ENCODE results near the gene ABRAXAS1. TPM values are rescaled to one million over a fixed set of nuclear protein-coding genes. Genes with fewer than 3 reads are reported as not detected.

The ABRAXAS1 gene
- 35.8 and 64.2 TPM in 2 replicates for total RNA-seq (ENCODE audit: low replicate concordance)

DNA sequence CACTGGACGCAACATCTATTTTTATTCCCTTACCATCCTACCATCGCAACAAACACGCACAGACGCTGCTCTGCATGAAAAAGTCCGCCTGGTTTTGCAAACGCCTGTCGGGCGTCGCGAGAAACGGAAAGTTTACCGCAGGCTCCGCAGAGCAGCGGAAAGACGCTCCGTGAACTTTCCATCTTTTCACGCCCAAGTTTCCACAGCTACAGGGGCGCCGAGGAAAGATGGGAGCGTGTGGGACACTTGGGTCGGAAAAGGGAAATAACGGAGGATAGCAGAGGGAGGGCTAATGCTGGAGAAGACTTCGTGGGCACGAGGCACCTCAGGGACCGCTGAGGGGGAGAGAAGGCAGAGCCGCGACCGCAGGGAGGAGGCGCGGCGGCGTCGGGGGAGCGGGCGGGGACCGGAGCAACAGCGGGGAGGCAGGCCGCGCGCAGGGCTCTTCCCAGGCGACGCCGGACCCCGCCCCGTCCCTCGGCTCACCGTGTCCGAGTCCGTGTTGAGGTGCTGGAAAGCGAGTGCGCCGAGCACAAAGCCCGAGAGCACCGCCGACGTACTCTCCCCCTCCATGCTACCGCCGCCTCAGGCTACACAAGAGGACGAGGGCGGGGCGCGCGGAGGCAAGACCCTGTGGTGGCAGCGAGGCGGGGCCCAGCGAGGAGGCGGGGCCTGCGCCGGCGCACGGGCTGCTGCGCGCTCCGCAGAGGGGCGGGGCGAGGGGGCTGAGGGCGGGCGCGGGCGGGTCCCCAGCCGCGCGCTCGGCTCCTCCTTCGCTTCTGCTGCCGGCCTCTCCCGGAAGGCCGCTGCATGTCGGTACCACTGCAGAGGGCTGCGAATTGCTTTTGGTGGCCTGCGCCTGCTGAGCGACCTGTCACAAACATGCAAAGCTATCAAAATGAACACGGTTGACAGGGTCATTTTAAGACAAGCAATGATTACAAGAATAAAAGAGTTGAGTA lies at the start of gene ABRAXAS1:
ABRAXAS1 (minus strand) TSS at position 601 of the 962 bp plus-strand sequence; CDS start at position 573, 28 bp downstream.
- H3K4me1 Mint-ChIP-seq = peaks cover 22% of the 10 kb centered on the region
- Histone ChIP-seq H3K4me1 (peaks cover 20% of the 10 kb centered on the region), H3K4me2 (peak within 1 kb of the TSS; percentile 81), H3K4me3 (peak within 1 kb of the TSS; percentile 67), H3K27ac (peak within 1 kb of the TSS; percentile 86), H2AFZ (replicated peaks) (peak within 1 kb of the TSS; percentile 97), H4K20me1 (ENCODE audit: low read depth) (no peaks in the 10 kb centered on the region), H3K9ac (peak within 1 kb of the TSS; percentile 53), H3K36me3 (peaks cover 3% of the 10 kb centered on the region), H3K79me2 (ENCODE audit: low read depth) (peaks cover 12% of the 10 kb centered on the region), H3K9me3 (ENCODE audit: low read depth) (no peaks in the 10 kb centered on the region), H3K27me3 (peaks cover 8% of the 10 kb centered on the region), H3F3A (ENCODE audit: low read depth) (peaks cover 10% of the 10 kb centered on the region)
- H3K27me3 Mint-ChIP-seq (ENCODE audit: insufficient read depth, low read depth) = peaks cover 4% of the 10 kb centered on the region
- TF ChIP-seq CTCF (IDR thresholded peaks at IDR 0.05) = no peak
- peak; percentile 61 for TF ChIP-seq EZH2 (IDR thresholded peaks at IDR 0.05)
- TF ChIP-seq EZH2phosphoT487 (IDR thresholded peaks at IDR 0.05) = no peak
- DNase-seq (ENCODE audit: low spot score) = peak; percentile 99
- no peaks in the 10 kb centered on the region for H3K9me3 Mint-ChIP-seq
- H3K27ac Mint-ChIP-seq = peak within 1 kb of the TSS; percentile 70
- no peaks in the 10 kb centered on the region for H3K36me3 Mint-ChIP-seq
- peak within 1 kb of the TSS; percentile 96 for H3K4me3 Mint-ChIP-seq

DNA sequence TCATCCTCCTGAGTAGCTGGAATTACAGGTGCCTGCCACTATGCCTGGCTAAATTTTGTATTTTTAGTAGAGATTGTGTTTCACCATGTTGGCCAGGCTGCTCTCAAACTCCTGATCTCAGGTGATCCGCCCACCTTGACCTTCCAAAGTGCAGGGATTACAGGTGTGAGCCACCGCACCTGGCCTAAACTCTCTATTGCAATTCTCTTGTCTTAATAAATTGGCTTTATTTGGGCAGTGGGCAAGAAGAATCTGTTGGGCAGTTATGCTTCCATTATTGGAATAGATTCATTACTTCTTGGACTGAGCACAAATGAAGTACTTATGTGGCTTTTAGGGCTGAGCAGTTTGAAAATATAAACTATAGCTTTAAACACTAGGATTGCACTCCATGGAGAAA lies 42.8 kb upstream of the ABRAXAS1 start:
- Histone ChIP-seq H3K9me3 (ENCODE audit: low read depth) (no peaks in the 10 kb centered on the region), H2AFZ (replicated peaks) (no peak overlapping the region), H3K4me2 (no peak overlapping the region), H3F3A (ENCODE audit: low read depth) (no peaks in the 10 kb centered on the region), H3K9ac (no peak overlapping the region), H3K36me3 (no peaks in the 10 kb centered on the region), H3K79me2 (ENCODE audit: low read depth) (no peaks in the 10 kb centered on the region), H4K20me1 (ENCODE audit: low read depth) (no peaks in the 10 kb centered on the region), H3K4me3 (no peak overlapping the region), H3K4me1 (no peaks in the 10 kb centered on the region), H3K27ac (no peak overlapping the region), H3K27me3 (peaks cover 7% of the 10 kb centered on the region)
- H3K27me3 Mint-ChIP-seq (ENCODE audit: insufficient read depth, low read depth) = peaks cover 8% of the 10 kb centered on the region
- DNase-seq (ENCODE audit: low spot score) = no peak
- no peaks in the 10 kb centered on the region for H3K4me1 Mint-ChIP-seq
- H3K27ac Mint-ChIP-seq = no peak overlapping the region
- H3K4me3 Mint-ChIP-seq = no peak overlapping the region
- no peaks in the 10 kb centered on the region for H3K36me3 Mint-ChIP-seq
- peaks cover 9% of the 10 kb centered on the region for H3K9me3 Mint-ChIP-seq
- no peak for TF ChIP-seq EZH2phosphoT487 (IDR thresholded peaks at IDR 0.05)
- TF ChIP-seq EZH2 (IDR thresholded peaks at IDR 0.05) = no peak
- TF ChIP-seq CTCF (IDR thresholded peaks at IDR 0.05) = no peak

DNA sequence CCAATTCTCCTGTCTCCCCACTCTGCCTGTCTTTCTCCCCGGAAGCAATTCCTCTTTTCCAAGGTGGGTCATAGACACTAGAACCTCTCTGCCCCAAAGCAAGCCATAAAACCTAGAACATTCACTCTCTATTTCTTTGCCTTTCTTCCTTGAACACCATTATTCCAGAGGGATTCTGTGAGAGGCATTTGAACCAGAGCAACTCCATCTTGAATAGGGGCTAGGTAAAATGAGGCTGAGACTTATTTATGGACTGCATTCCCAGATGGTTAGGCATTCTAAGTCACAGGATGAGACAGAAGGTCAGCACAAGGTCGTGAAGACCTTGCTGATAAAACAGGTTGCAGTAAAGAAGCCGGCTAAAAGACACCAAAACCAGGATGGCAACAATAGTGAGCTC lies 37.3 kb upstream of the ABRAXAS1 start:
- no peak overlapping the region for H3K4me3 Mint-ChIP-seq

More for the DNA sequence above, 37.3 kb upstream of the ABRAXAS1 start:
- H2AFZ ChIP-seq (replicated peaks) = no peak overlapping the region
- no peaks in the 10 kb centered on the region for H4K20me1 ChIP-seq (ENCODE audit: low read depth)
- H3K9me3 Mint-ChIP-seq = peaks cover 9% of the 10 kb centered on the region
- no peak overlapping the region for H3K27ac Mint-ChIP-seq
- no peaks in the 10 kb centered on the region for H3K27me3 ChIP-seq
- peaks cover 6% of the 10 kb centered on the region for H3K27me3 Mint-ChIP-seq (ENCODE audit: insufficient read depth, low read depth)
- DNase-seq (ENCODE audit: low spot score) = no peak
- H3K4me1 Mint-ChIP-seq = no peaks in the 10 kb centered on the region
- H3K36me3 Mint-ChIP-seq = no peaks in the 10 kb centered on the region
- H3K9ac ChIP-seq = no peak overlapping the region
- no peaks in the 10 kb centered on the region for H3K36me3 ChIP-seq
- no peak overlapping the region for H3K27ac ChIP-seq
- H3K79me2 ChIP-seq (ENCODE audit: low read depth) = no peaks in the 10 kb centered on the region
- TF ChIP-seq CTCF (IDR thresholded peaks at IDR 0.05) (no peak), EZH2phosphoT487 (IDR thresholded peaks at IDR 0.05) (no peak), EZH2 (IDR thresholded peaks at IDR 0.05) (no peak)
- no peaks in the 10 kb centered on the region for H3F3A ChIP-seq (ENCODE audit: low read depth)
- no peaks in the 10 kb centered on the region for H3K4me1 ChIP-seq
- H3K9me3 ChIP-seq (ENCODE audit: low read depth) = no peaks in the 10 kb centered on the region
- no peak overlapping the region for H3K4me3 ChIP-seq
- H3K4me2 ChIP-seq = no peak overlapping the region

Measured in neural progenitor cell (in vitro differentiated cells).